Measurements from ENCODE around the gene MTFP1.
"Not testable (repeated sequence)": the region's sequence is repeated elsewhere in the genome, so short reads cannot be mapped to it uniquely, and the experiment has no call there.

MTFP1 gene

GRCh38 chr22:30402028-30402765 lies 23.4 kb upstream of the MTFP1 start:
- no peak for DNase-seq

GRCh38 chr22:30402766-30403104 lies 22.8 kb upstream of the MTFP1 start:
- DNase-seq, result not testable (repeated sequence)

GRCh38 chr22:30404307-30404706 lies 21.3 kb upstream of the MTFP1 start:
- no peak for DNase-seq

- no peak for DNase-seq
Observed at GRCh38 chr22:30405731-30406130, 19.8 kb upstream of the MTFP1 start.

GRCh38 chr22:30406400-30406799 lies 19.2 kb upstream of the MTFP1 start:
- DNase-seq, result no peak

- DNase-seq, result no peak
Observed at GRCh38 chr22:30408388-30409102, 17.0 kb upstream of the MTFP1 start.

- DNase-seq, result no peak
Observed at GRCh38 chr22:30411780-30412179, 13.8 kb upstream of the MTFP1 start.

- DNase-seq, result no peak
Observed at GRCh38 chr22:30413001-30413400, 12.6 kb upstream of the MTFP1 start.

- DNase-seq, result no peak
Observed at GRCh38 chr22:30413745-30414524, 11.6 kb upstream of the MTFP1 start.

GRCh38 chr22:30414525-30415047 lies 11.0 kb upstream of the MTFP1 start:
- DNase-seq, result no peak

GRCh38 chr22:30416403-30416802 lies 9.2 kb upstream of the MTFP1 start:
- DNase-seq, result no peak

- no peak for DNase-seq
Observed at GRCh38 chr22:30416837-30417236, 8.7 kb upstream of the MTFP1 start.

GRCh38 chr22:30420347-30421125 lies 5.0 kb upstream of the MTFP1 start:
- no peak for DNase-seq

GRCh38 chr22:30421695-30422480 lies 3.7 kb upstream of the MTFP1 start:
- DNase-seq, result no peak

GRCh38 chr22:30422481-30423300 lies 2.9 kb upstream of the MTFP1 start:
- peak; percentile 16 for DNase-seq

GRCh38 chr22:30423301-30423958 lies 2.1 kb upstream of the MTFP1 start:
- DNase-seq, result peak; percentile 22

- DNase-seq, result peak; percentile 100
Observed at GRCh38 chr22:30423959-30424533, 1.5 kb upstream of the MTFP1 start.

- peak; percentile 12 for DNase-seq
Observed at GRCh38 chr22:30424534-30425326, 838 bp upstream of the MTFP1 start.

- DNase-seq, result no peak
Observed at GRCh38 chr22:30425327-30425615, 297 bp upstream of the MTFP1 start.

Data from CD4-positive, alpha-beta T cell treated with Interleukin-4 for 4 hours (primary cell).